GM12892 (cell line): ENCODE results near the gene WDTC1.

ENCODE experiments used
- POLR2A ChIP-seq: IDR thresholded peaks from 2 replicates; pipeline ENCODE4 v1.6.1; 2011; ENCODE audit warnings: low read depth, low read length, control low read depth
- POLR2AphosphoS5 ChIP-seq: IDR thresholded peaks from 2 replicates; pipeline ENCODE4 v1.6.1; 2011; ENCODE audit warnings: low read depth, low read length, control low read depth
- TAF1 ChIP-seq: IDR thresholded peaks from 2 replicates; pipeline ENCODE4 v1.6.1; 2011; ENCODE audit warnings: low read depth, mild to moderate bottlenecking, control low read depth, low read length, borderline replicate concordance

- TF ChIP-seq TAF1 (no peak), POLR2A (no peak), POLR2AphosphoS5 (no peak)
Measured at GRCh38 chr1:27192039-27192529, 42.3 kb upstream of the WDTC1 start.
